NB4 (cell line): ENCODE results near the gene SCAPER.

ENCODE experiments used
- MYC ChIP-seq: IDR thresholded peaks from 2 replicates; pipeline ENCODE4 v1.6.1; 2011; ENCODE audit warnings: low read depth, low read length
- POLR2A ChIP-seq: IDR thresholded peaks from 2 replicates; pipeline ENCODE4 v1.6.1; 2011; ENCODE audit warnings: mild to moderate bottlenecking; ENCODE audit not compliant: insufficient read length; ENCODE audit errors: extremely low read depth
- TF ChIP-seq, protein P1 (sequence below): IDR thresholded peaks from one replicate; pipeline ENCODE4 v1.5.1; 2012; ENCODE audit warnings: low read depth, low read length
- TF ChIP-seq, protein P2 (sequence below): IDR thresholded peaks from 2 replicates; pipeline ENCODE4 v1.6.1; 2011; ENCODE audit warnings: low read depth, low read length

DNA sequence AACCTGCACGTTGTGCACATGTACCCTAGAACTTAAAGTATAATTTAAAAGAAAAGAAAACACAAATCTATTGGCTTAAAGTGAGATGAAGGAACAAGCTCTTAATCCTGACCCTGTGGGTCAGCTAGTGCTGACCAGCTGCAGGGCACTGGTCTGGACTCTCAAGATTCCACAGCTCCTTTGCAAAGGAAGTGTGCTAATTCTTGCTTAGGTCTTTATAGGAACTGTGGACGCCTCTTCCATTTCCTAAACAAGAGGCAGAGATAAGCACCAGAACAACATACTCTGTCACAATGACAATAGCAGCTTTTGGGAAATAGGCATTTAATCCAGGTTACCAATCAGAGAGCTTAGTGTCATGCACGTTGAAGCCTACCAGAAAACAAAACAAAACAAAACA, 402.5 kb downstream of the SCAPER start:
- TF ChIP-seq POLR2A (no peak), MYC (no peak)
- TF ChIP-seq, protein P1, sequence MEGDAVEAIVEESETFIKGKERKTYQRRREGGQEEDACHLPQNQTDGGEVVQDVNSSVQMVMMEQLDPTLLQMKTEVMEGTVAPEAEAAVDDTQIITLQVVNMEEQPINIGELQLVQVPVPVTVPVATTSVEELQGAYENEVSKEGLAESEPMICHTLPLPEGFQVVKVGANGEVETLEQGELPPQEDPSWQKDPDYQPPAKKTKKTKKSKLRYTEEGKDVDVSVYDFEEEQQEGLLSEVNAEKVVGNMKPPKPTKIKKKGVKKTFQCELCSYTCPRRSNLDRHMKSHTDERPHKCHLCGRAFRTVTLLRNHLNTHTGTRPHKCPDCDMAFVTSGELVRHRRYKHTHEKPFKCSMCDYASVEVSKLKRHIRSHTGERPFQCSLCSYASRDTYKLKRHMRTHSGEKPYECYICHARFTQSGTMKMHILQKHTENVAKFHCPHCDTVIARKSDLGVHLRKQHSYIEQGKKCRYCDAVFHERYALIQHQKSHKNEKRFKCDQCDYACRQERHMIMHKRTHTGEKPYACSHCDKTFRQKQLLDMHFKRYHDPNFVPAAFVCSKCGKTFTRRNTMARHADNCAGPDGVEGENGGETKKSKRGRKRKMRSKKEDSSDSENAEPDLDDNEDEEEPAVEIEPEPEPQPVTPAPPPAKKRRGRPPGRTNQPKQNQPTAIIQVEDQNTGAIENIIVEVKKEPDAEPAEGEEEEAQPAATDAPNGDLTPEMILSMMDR: no peak
- TF ChIP-seq, protein P2, sequence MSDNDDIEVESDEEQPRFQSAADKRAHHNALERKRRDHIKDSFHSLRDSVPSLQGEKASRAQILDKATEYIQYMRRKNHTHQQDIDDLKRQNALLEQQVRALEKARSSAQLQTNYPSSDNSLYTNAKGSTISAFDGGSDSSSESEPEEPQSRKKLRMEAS: no peak
